ENCODE data around the gene DGCR8. TPM values are rescaled to one million over a fixed set of nuclear protein-coding genes. Genes with fewer than 3 reads are reported as not detected.

The DGCR8 gene
- total and polyA plus RNA-seq, 2 donors: 20.3 to 22.5 TPM

- H3K9me3 ChIP-seq (ENCODE audit: control insufficient read depth in 2 of 2, insufficient read depth in 1 of 2, low read length in 1 of 2): no peaks in the 10 kb centered on the region
- no peak for DNase-seq (ENCODE audit: low read depth in 6 of 9, low spot score in 9 of 9)
- WGBS: 97% methylated on average over 22 of the region's 22 CpGs
- H3K4me3 ChIP-seq (ENCODE audit: low read length in 2 of 2): no peak overlapping the region
- H3K36me3 ChIP-seq (ENCODE audit: control insufficient read depth in 2 of 2, insufficient read depth in 2 of 2, low read length in 1 of 2): peaks cover 0 to 35% of the 10 kb centered on the region in 2 donors
- H3K4me1 ChIP-seq (ENCODE audit: control insufficient read depth in 2 of 2, insufficient read depth in 2 of 2, low read length in 2 of 2): peaks cover 0 to 6% of the 10 kb centered on the region in 2 donors
- no peak overlapping the region for H3K27ac ChIP-seq (ENCODE audit: low read depth in 1 of 2, low read length in 1 of 2)
- no peaks in the 10 kb centered on the region for H3K27me3 ChIP-seq (ENCODE audit: control insufficient read depth in 2 of 2, insufficient read depth in 1 of 2, low read length in 1 of 2)
These were observed 65.3 kb downstream of the DGCR8 start for GRCh38 chr22:20145206-20145831.

GRCh38 chr22:20145832-20146223 lies 65.8 kb downstream of the DGCR8 start:
- H3K27me3 ChIP-seq (ENCODE audit: control insufficient read depth in 2 of 2, insufficient read depth in 1 of 2, low read length in 1 of 2): no peaks in the 10 kb centered on the region
- no peak for DNase-seq (ENCODE audit: low read depth in 6 of 9, low spot score in 9 of 9)
- 96% methylated on average over 21 of the region's 21 CpGs for WGBS
- peaks cover 0 to 6% of the 10 kb centered on the region in 2 donors for H3K4me1 ChIP-seq (ENCODE audit: control insufficient read depth in 2 of 2, insufficient read depth in 2 of 2, low read length in 2 of 2)
- peaks cover 0 to 35% of the 10 kb centered on the region in 2 donors for H3K36me3 ChIP-seq (ENCODE audit: control insufficient read depth in 2 of 2, insufficient read depth in 2 of 2, low read length in 1 of 2)
- no peaks in the 10 kb centered on the region for H3K9me3 ChIP-seq (ENCODE audit: control insufficient read depth in 2 of 2, insufficient read depth in 1 of 2, low read length in 1 of 2)
- H3K27ac ChIP-seq (ENCODE audit: low read depth in 1 of 2, low read length in 1 of 2): no peak overlapping the region
- no peak overlapping the region for H3K4me3 ChIP-seq (ENCODE audit: low read length in 2 of 2)

- DNase-seq (ENCODE audit: low read depth in 6 of 9, low spot score in 9 of 9): no peak
- 92% methylated on average over 22 of the region's 22 CpGs for WGBS
- H3K4me3 ChIP-seq (ENCODE audit: low read length in 2 of 2): no peak overlapping the region
- no peaks in the 10 kb centered on the region for H3K9me3 ChIP-seq (ENCODE audit: control insufficient read depth in 2 of 2, insufficient read depth in 1 of 2, low read length in 1 of 2)
- no peak overlapping the region for H3K27ac ChIP-seq (ENCODE audit: low read depth in 1 of 2, low read length in 1 of 2)
- no peaks in the 10 kb centered on the region for H3K27me3 ChIP-seq (ENCODE audit: control insufficient read depth in 2 of 2, insufficient read depth in 1 of 2, low read length in 1 of 2)
- H3K36me3 ChIP-seq (ENCODE audit: control insufficient read depth in 2 of 2, insufficient read depth in 2 of 2, low read length in 1 of 2): peaks cover 0 to 29% of the 10 kb centered on the region in 2 donors
- H3K4me1 ChIP-seq (ENCODE audit: control insufficient read depth in 2 of 2, insufficient read depth in 2 of 2, low read length in 2 of 2): peaks cover 0 to 6% of the 10 kb centered on the region in 2 donors
These were observed 66.7 kb downstream of the DGCR8 start for GRCh38 chr22:20146777-20147176.

GRCh38 chr22:20147237-20147988 lies 67.4 kb downstream of the DGCR8 start:
- Histone ChIP-seq H3K36me3 (ENCODE audit: control insufficient read depth in 2 of 2, insufficient read depth in 2 of 2, low read length in 1 of 2) (peaks cover 0 to 25% of the 10 kb centered on the region in 2 donors), H3K9me3 (ENCODE audit: control insufficient read depth in 2 of 2, insufficient read depth in 1 of 2, low read length in 1 of 2) (no peaks in the 10 kb centered on the region), H3K4me3 (ENCODE audit: low read length in 2 of 2) (no peak overlapping the region), H3K4me1 (ENCODE audit: control insufficient read depth in 2 of 2, insufficient read depth in 2 of 2, low read length in 2 of 2) (peaks cover 0 to 6% of the 10 kb centered on the region in 2 donors), H3K27ac (ENCODE audit: low read depth in 1 of 2, low read length in 1 of 2) (no peak overlapping the region), H3K27me3 (ENCODE audit: control insufficient read depth in 2 of 2, insufficient read depth in 1 of 2, low read length in 1 of 2) (no peaks in the 10 kb centered on the region)
- no peak for DNase-seq (ENCODE audit: low read depth in 6 of 9, low spot score in 9 of 9)
- WGBS: 66% methylated on average over 14 of the region's 14 CpGs

GRCh38 chr22:20148414-20148813 lies 68.4 kb downstream of the DGCR8 start:
- Histone ChIP-seq H3K4me1 (ENCODE audit: control insufficient read depth in 2 of 2, insufficient read depth in 2 of 2, low read length in 2 of 2) (peaks cover 0 to 6% of the 10 kb centered on the region in 2 donors), H3K9me3 (ENCODE audit: control insufficient read depth in 2 of 2, insufficient read depth in 1 of 2, low read length in 1 of 2) (no peaks in the 10 kb centered on the region), H3K27me3 (ENCODE audit: control insufficient read depth in 2 of 2, insufficient read depth in 1 of 2, low read length in 1 of 2) (no peaks in the 10 kb centered on the region), H3K27ac (ENCODE audit: low read depth in 1 of 2, low read length in 1 of 2) (no peak overlapping the region), H3K36me3 (ENCODE audit: control insufficient read depth in 2 of 2, insufficient read depth in 2 of 2, low read length in 1 of 2) (peaks cover 0 to 21% of the 10 kb centered on the region in 2 donors), H3K4me3 (ENCODE audit: low read length in 2 of 2) (no peak overlapping the region)
- DNase-seq (ENCODE audit: low read depth in 6 of 9, low spot score in 9 of 9): no peak
- WGBS: 96% methylated on average over 18 of the region's 18 CpGs

- Histone ChIP-seq H3K9me3 (ENCODE audit: control insufficient read depth in 2 of 2, insufficient read depth in 1 of 2, low read length in 1 of 2) (no peaks in the 10 kb centered on the region), H3K4me1 (ENCODE audit: control insufficient read depth in 2 of 2, insufficient read depth in 2 of 2, low read length in 2 of 2) (peaks cover 0 to 6% of the 10 kb centered on the region in 2 donors), H3K27me3 (ENCODE audit: control insufficient read depth in 2 of 2, insufficient read depth in 1 of 2, low read length in 1 of 2) (no peaks in the 10 kb centered on the region), H3K4me3 (ENCODE audit: low read length in 2 of 2) (no peak overlapping the region), H3K36me3 (ENCODE audit: control insufficient read depth in 2 of 2, insufficient read depth in 2 of 2, low read length in 1 of 2) (peaks cover 0 to 12% of the 10 kb centered on the region in 2 donors), H3K27ac (ENCODE audit: low read depth in 1 of 2, low read length in 1 of 2) (no peak overlapping the region)
- WGBS: 62% methylated on average over 32 of the region's 32 CpGs
- no peak for DNase-seq (ENCODE audit: low read depth in 6 of 9, low spot score in 9 of 9)
These were observed 69.5 kb downstream of the DGCR8 start for GRCh38 chr22:20149257-20150250.

- WGBS: 71% methylated on average over 14 of the region's 14 CpGs
- H3K4me3 ChIP-seq (ENCODE audit: low read length in 2 of 2): no peak within 1 kb of the TSS
- no peak within 1 kb of the TSS for H3K27ac ChIP-seq (ENCODE audit: low read depth in 1 of 2, low read length in 1 of 2)
- peaks cover 0 to 3% of the 10 kb centered on the region in 2 donors for H3K36me3 ChIP-seq (ENCODE audit: control insufficient read depth in 2 of 2, insufficient read depth in 2 of 2, low read length in 1 of 2)
- no peak for DNase-seq (ENCODE audit: low read depth in 6 of 9, low spot score in 9 of 9)
- H3K9me3 ChIP-seq (ENCODE audit: control insufficient read depth in 2 of 2, insufficient read depth in 1 of 2, low read length in 1 of 2): no peaks in the 10 kb centered on the region
- H3K4me1 ChIP-seq (ENCODE audit: control insufficient read depth in 2 of 2, insufficient read depth in 2 of 2, low read length in 2 of 2): peaks cover 0 to 14% of the 10 kb centered on the region in 2 donors
- H3K27me3 ChIP-seq (ENCODE audit: control insufficient read depth in 2 of 2, insufficient read depth in 1 of 2, low read length in 1 of 2): peaks cover 0 to 4% of the 10 kb centered on the region in 2 donors
These were observed 70.6 kb downstream of the DGCR8 start, which contains the start of gene CCDC188 for GRCh38 chr22:20150381-20151275. CCDC188 (minus strand) TSS chr22:20151055; CDS start chr22:20150986, 69 bp downstream.

GRCh38 chr22:20151276-20151588 lies 71.2 kb downstream of the DGCR8 start:
- Histone ChIP-seq H3K9me3 (ENCODE audit: control insufficient read depth in 2 of 2, insufficient read depth in 1 of 2, low read length in 1 of 2) (no peaks in the 10 kb centered on the region), H3K4me1 (ENCODE audit: control insufficient read depth in 2 of 2, insufficient read depth in 2 of 2, low read length in 2 of 2) (peaks cover 0 to 16% of the 10 kb centered on the region in 2 donors), H3K36me3 (ENCODE audit: control insufficient read depth in 2 of 2, insufficient read depth in 2 of 2, low read length in 1 of 2) (peaks cover 0 to 3% of the 10 kb centered on the region in 2 donors), H3K4me3 (ENCODE audit: low read length in 2 of 2) (no peak overlapping the region), H3K27ac (ENCODE audit: low read depth in 1 of 2, low read length in 1 of 2) (no peak overlapping the region), H3K27me3 (ENCODE audit: control insufficient read depth in 2 of 2, insufficient read depth in 1 of 2, low read length in 1 of 2) (peaks cover 0 to 4% of the 10 kb centered on the region in 2 donors)
- DNase-seq (ENCODE audit: low read depth in 6 of 9, low spot score in 9 of 9): no peak
- WGBS: 97% methylated on average over 4 of the region's 4 CpGs
